GM12878 (cell line): ENCODE measurements around the gene NEU3.

Experiments
- BHLHE40 ChIP-seq, 2 experiments: fragments of 450-650 bp in 1 of 2; IDR thresholded peaks; 2 replicates each; pipeline ENCODE4 v1.6.1; 2011 to 2017; ENCODE audit warnings: low read depth in 2 of 2, borderline replicate concordance in 1 of 2, improper control_type of control experiment in 1 of 2, low read length in 1 of 2, mild to moderate bottlenecking in 1 of 2
- CTCF ChIP-seq, 3 experiments: IDR thresholded peaks in 2 of 3; conservative IDR thresholded peaks in 1 of 3; 2 replicates each; pipeline ENCODE4 v1.5.1; 2011; ENCODE audit warnings: low read depth in 3 of 3, low read length in 3 of 3, mild to moderate bottlenecking in 3 of 3, control low read depth in 2 of 3, moderate library complexity in 2 of 3, inconsistent platforms in 1 of 3, mixed read lengths in 1 of 3; ENCODE audit not compliant: control insufficient read depth in 2 of 3, insufficient read depth in 1 of 3; ENCODE audit errors: extremely low read depth in 1 of 3
- DPF2 ChIP-seq: fragments of 450-650 bp; IDR thresholded peaks from 2 replicates; pipeline ENCODE4 v1.6.1; 2017; ENCODE audit warnings: mild to moderate bottlenecking
- EED ChIP-seq: sonication (generic); IDR thresholded peaks from 2 replicates; pipeline ENCODE4 v1.6.1; 2016; ENCODE audit warnings: antibody characterized with exemption, low read depth
- MYB ChIP-seq: fragments of 150-350 bp; IDR thresholded peaks from 2 replicates; pipeline ENCODE4 v1.6.1; 2014; ENCODE audit warnings: mild to moderate bottlenecking, low read depth, low read length, borderline replicate concordance
- POLR2A ChIP-seq: IDR thresholded peaks from 2 replicates; pipeline ENCODE4 v1.6.1; 2011; ENCODE audit warnings: low read depth, mild to moderate bottlenecking, low read length
- POLR2AphosphoS5 ChIP-seq: IDR thresholded peaks from 2 replicates; pipeline ENCODE4 v1.6.1; 2011; ENCODE audit warnings: mild to moderate bottlenecking, low read length, inconsistent platforms

- TF ChIP-seq DPF2 (no peak), EED (no peak), CTCF (IDR thresholded peaks at IDR 0.05 in 2 of 3, conservative IDR thresholded peaks at IDR 0.05 in 1 of 3; ENCODE audit: control insufficient read depth in 2 of 3, extremely low read depth in 1 of 3, insufficient read depth in 1 of 3, low read depth in 3 of 3, low read length in 3 of 3) (no peak), POLR2AphosphoS5 (no peak), POLR2A (no peak), MYB (no peak), BHLHE40 (IDR thresholded peaks at IDR 0.05; ENCODE audit: borderline replicate concordance in 1 of 2, low read depth in 2 of 2, low read length in 1 of 2) (no peak)
Observed at GRCh38 chr11:74984070-74984469, 4.7 kb upstream of the NEU3 start.
